ENCODE measurements around the gene DMD.
"Not testable (repeated sequence)": the region's sequence is repeated elsewhere in the genome, so short reads cannot be mapped to it uniquely, and the experiment has no call there.

The DMD gene

DNA sequence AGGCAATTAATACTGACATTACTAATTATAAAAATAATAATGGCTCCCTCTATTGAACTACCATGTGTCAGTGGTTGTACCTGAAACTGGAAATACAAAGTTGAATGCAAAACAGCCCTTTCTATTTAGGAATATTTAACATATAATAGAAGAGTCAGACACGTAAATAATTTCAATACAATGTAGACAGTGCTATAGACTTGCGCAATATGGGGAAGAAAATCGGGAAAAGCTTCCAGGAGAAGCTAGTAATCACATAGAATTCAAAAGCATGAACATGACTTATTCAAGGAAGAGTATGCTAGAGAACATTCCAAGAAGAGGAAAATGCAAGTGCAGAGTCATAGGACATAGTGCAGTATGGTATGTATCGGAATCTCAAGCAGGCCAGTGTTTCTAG lies 1730.7 kb downstream of the DMD start:
- DNase-seq = no peak

DNA sequence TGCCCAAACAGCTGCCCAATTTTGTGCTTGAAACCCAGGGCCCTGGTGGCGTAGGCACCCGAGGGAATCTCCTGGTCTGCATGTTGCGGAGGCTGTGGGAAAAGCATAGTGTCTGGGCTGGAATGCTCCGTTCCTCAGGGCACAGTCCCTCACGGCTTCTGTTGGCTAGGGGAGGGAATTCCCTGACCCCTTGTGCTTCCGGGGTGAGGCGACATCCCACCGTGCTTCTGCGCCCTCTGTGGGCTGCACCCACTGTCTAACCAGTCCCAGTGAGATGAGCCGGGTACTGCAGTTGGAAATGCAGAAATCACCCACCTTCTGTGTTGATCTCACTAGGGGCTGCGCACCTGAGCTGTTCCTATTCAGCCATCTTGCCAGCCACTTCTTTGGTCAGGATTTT lies 1740.1 kb downstream of the DMD start:
- no peak for DNase-seq

DNA sequence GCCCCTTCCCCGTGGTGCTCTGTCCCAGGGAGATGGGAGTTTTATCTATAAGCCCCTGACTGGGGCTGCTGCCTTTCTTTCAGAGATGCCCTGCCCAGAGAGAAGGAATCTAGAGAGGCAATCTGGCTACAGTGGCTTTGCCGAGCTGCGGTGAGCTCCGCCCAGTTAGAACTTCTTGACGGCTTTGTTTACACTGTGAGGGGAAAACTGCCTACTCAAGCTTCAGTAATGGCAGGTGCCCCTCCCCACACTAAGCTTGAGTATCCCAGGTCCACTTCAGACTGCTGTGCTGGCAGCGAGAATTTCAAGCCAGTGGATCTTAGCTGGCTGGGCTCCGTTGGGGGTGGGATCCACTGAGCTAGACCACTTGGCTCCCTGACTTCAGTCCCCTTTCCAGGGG lies 1740.6 kb downstream of the DMD start:
- not testable (repeated sequence) for DNase-seq

DNA sequence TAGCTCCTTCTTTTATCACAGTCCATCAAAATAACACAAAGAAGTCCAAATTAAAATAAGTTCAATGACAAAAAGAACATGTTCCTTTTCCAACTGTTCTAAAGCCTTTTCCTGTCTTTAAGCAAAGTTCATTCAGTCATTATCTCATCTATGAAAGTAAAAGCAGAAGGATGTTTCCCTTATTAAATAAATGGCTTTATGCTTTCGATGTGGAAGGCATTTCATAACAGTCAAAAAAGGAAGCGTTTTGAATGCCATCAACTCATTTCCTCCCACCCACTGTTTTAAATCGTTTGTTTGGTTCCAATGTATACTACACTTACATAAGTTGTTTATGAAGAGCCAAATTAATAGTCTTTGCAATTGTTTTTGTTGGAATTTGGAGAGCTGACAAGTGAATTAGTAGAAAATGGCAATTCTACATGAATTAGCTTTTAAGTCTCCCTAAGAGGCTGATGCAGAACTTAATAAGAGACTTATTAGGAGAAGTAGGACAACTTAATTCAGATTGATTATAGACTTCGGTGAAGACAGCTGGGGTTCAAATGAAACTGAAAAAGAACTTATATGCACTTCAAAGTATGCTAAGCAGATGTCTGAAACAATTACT lies 1746.9 kb downstream of the DMD start:
- no peak for DNase-seq

DNA sequence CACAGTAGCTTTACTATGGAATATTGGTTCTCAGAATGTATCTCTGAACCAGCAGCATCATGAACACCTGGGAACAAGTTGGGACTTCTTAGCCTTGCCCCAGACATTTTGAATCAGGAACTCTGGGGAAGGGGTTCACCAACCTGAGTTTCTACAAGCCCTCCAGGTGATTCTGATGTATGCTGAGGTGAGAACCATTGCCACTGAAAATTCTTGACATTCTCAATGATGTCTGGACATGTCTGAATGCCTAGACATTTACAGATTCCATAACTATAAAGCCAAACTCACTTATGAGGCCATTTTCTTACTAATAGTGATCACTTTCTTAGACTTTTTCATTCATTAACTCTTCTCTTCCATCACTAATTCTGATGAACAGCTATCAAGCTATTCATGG lies 1750.1 kb downstream of the DMD start:
- DNase-seq = no peak

DNA sequence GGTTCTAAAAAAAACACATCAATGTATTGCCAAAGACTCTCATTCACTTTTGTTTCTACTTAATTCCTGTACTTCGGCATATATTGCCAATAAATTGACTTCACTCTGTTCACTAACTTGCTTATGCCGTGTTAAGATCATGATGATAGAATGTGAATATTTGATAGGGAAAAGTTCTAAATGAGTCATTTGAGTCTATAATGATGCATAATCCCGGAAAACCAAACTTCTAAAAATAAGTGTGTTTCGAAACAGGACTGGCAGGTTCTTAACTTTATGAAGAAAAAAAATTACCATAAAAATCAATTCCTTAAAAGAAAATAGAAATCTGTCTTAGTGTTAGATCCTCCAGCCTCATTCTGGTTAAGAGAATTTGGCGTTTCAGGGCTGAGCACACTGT lies 1752.0 kb downstream of the DMD start:
- DNase-seq = no peak

DNA sequence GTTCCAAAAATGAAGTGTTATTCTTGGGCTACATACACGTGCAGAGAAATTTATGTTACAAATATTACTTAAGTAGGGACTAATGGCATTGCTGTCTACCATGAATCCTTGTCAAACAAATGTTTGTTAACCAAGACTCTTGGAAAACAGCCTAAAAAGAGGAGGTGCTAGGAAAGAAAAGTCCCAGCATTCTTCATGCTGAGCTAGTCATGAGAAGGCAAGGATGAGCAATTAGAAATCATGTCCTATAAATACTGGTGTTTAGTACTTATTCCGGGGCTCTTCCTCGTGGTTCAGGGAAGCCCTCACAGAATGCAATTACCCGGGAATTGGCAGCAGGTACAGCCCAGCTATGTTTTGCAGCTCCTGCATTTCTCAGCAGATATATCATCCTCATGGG lies 1761.4 kb downstream of the DMD start:
- no peak for DNase-seq

DNA sequence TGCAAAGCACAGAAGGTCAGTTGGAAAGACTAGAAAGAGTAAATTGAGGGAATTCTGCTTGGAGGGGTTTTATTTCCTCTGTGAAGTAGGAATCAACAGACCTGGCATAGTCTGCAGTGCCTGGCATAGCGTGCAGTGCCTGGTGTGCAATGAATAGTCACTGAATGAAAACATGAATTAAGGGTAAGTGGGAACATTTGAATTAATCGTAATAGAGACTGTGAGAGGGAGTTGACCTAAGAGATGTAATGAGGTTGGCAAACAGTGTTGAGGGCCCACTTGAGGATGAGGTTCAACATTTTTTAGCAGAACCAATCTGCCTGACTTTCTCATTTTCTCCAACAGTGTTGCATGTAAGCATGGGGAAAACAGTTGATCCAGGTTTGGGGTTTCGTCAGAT lies 1762.3 kb downstream of the DMD start:
- no peak for DNase-seq

DNA sequence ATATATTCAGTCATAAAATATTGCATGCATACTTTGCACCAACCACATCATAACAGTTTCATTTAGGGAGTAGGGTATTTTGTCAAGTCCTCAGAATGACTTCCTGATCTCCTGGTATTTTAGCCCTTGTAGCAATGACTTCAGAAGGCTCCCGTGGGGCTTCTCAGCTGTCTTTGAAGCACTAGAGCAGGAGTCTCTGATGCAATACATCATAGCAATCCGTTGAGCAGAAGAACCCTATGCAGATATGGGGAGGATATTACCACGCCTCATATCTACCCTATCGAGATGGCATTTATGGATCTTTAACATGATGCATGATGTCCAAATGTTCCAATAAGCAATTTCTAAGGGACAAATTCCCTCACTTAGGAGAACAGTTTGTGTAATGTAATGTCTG lies 1765.8 kb downstream of the DMD start:
- no peak for DNase-seq

DNA sequence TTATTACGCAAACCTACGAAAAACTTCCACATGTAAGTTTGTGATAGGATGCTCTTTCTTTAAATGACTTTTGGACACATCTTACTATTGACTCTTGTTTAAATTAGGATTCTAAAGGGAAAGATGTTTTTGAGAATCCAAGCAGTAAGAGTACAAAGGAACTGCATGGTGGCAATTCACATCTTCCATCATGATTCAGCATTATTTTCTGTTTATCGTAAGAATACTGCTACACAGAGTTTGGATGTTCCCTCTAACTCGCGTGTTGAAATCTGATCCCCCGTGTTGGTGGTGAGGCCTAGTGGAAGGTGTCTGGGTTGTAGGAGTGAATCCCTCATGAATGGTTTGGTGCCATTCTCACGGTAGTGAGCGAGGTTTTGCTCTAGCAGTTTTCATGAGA lies 1767.7 kb downstream of the DMD start:
- DNase-seq = no peak

DNA sequence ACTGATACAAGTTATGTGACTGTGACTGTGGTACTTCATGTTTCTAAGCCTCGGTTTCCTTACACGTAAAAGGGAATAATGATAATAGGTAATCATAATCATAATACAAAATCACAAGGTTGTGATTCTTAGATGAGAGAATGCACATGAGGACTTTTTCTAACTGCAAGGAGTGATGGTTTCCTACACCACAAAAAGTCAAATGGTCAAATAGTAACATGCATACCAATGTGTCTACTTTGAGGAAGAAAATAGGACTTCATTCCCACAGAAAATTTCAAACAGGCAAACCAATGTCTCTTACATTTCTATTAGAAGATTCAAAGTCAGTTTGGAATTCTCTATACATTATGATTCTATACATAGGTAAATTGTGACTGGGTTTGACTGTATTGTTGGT lies 1770.8 kb downstream of the DMD start:
- no peak for DNase-seq

DNA sequence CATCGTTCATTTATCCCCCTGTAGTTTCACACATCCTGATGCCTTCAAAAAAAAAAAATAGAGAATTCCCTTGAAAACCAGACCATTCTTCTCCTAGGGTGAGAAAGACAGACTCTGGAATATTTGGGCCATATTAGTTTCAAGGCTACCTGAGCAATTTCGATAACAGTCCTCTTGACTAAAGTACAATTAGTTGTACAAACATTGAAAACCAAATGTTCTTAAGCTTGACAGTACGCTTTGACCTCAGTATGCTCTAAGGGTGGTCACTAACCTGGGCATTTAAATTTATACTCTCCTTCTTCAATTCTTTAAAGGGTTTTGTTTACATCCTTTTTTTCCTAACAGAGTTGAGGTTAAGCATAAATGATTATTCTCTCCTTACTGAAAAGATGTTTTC lies 1774.9 kb downstream of the DMD start:
- no peak for DNase-seq

DNA sequence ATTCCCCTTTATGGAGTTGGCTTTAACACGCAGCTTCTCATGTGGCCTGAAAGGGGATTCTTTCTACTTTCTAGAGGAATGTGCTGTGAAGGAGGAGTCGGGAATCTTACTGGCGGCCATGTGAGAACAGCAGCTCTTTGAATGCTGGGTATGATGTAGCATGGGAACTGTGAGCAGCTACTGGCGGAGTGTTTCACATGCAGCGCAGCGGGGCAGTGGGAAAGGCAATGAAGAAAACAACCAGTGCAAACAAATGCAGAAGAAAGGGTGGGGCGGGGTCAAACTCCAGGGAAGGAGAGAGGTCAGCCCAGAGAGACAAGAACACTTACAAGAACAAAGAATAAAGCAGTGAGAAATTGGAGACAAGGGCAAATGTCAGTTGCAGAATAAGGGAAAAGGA lies 1775.8 kb downstream of the DMD start:
- DNase-seq = no peak

DNA sequence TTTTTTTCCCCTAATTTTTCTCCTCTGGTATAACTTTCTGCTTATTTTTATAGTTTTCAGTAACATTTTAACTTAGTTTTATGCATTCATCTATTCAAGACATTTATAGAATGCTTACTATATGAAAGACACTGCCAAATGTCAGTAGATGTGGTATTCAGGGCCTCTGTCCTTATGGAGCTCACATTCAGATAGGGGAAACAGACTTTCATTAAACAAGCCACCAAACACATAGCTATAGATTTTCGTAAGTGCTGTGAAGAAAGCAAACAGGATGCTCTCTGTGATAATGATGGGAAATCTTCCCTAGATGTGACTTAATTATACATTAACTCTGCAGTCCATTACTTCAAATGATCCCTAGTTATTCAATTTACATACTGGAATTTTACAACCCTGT lies 1777.5 kb downstream of the DMD start:
- no peak for DNase-seq

DNA sequence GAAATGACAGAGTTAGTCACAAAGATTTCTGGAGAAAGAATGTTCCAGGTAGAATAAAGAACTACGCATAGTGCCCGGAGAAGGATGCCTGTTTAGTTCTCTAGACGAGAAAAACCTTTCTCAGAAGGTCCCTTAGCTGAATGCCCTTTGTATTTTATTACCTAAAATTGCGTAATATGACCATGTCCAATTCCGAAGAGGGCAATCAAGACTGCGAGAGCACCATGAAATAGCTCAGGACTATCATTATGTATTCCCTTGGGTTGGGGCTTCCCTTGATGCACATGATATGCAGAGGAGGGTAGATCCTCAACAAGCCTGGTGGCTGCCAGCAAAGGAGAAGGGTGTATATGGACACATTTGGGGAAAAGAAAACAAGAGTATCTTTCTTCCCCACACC lies 1781.4 kb downstream of the DMD start:
- no peak for DNase-seq

DNA sequence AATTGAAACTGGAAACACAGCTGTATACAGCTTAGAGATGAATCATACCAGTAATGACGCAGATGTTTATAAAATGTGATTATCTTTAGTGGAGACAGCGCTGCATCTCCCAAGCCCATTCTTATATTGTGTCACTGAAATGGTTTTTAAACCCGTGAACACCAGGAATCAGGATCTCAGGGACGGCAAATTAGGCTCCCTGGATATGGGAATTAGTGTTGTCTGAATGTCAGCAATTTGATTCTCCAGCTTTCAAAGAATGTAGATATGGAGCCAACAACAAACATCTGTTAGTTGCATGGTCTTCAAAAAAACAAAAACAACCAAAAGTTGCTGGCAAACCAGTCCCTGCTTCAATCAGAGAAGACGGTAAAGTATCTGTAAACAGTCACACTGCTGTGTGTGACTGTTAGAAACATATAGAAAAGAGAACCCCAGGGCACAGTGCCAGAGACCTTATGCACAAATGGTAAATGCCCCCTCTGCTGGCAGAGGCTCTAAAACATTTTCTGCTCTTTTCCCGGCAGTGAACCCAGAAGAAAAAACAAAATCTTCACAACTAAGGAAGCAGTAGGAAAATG lies 1787.7 kb downstream of the DMD start:
- no peak for DNase-seq

DNA sequence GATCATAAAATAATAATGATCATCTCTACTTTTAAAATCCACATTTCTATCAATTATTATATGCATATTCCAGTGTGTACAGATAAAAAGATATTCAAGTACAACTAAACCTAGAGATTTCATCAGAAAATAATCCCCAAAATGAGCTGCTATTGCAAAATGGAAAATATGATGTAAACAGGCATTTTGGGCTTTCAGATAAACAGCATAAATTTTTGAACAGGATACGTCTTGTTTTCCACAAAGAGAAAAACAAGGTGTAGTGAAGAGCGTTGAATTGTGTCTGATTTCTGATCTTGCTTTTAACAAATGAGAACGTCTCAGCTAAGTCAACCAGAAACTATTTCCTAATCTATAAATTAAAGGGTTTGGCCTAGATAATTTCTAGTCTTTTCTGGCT lies 1789.9 kb downstream of the DMD start:
- DNase-seq = no peak

DNA sequence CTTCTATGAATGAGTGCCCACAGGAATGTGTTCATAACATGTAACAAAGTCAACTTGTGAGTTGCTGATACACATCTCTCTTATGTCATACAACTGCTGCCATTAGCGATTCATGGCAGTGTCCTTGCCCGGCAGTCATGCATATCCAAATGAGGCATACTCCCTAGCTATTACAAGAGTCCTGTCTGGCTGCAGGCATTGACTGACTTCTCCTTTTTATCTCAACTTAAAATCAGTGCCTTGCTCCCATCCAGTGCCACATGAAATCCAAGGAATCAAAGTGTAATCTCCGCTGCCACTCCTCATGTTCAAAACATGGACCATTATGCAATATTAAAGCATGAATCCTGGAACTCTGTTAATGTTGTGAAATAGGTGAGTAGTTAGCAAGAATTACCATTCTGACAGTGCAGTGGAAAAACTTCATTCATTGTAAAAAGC lies 1790.6 kb downstream of the DMD start:
- no peak for DNase-seq

DNA sequence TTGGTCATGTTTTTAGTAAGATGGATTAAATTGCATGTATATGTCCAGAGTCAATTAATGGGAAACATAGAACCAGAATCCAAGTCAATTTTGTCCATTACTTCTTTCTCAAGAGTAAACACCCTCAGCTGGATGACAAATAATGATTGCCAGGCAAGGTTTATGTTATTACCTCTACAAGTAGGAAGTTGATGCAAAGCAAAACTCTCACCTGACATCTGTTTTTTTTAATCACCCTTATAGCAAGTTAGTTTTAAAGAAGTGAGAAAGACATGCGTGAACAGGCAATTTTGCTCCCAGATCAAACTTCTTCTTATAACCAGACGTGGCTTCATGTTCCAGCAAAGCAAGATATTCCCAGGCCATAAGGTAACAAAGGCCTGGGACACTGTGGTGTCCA lies 1791.0 kb downstream of the DMD start:
- DNase-seq = no peak

DNA sequence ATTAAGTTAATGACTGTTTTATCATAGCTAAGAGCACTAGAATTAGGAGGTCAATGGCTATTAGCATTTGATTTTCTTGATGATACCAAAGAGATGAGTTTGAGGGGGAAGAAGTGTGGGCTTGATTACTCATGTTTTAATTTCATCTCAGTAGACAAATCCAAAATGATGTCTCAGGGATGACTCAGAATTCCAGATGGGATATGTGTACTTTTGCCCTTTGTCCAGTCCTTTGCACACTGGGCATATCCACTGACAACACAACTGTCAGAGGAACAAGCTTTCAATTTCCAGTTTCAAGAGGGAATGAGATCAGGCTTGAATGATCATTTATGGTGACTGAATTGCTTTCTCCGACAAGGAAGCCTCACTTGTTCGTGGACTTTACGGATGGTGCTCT lies 1814.2 kb downstream of the DMD start:
- no peak for DNase-seq

DNA sequence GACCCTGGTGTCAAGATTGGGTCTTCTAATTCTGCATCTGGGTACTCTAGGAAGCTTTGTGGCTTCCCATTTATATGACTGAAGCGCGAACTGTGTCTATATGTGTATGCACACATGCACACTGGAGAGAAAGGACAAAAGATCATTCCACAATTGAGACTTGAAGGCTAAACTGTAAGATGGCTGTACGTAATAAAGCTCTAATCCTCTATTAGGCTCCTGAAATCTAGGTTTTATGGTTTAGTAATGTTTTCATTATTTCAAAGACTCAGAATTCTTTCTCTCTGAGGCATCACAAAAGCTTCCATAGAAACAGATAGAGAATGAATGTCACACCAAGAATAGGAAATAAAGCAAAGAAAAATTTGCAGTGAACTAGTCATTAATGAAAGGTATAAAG lies 1818.8 kb downstream of the DMD start:
- DNase-seq = no peak

DNA sequence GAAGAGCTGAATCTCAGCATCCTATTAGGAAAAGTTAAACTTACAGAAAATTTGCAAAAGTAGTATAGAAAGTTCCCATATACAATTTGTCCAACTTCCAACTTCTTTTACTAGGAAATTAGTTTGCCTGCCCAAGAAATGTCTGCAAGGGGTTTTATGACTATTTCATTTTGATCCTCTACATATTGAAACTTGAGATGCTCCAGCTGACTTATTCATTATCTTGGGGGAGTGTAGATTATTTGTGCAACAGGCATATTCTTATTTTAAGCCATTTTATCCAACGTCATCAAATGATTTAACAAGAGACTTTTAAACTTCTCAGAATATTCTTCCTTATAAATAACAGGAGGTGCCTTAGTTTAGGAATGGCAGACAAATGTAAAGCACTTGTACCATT lies 1822.4 kb downstream of the DMD start:
- DNase-seq = no peak

DNA sequence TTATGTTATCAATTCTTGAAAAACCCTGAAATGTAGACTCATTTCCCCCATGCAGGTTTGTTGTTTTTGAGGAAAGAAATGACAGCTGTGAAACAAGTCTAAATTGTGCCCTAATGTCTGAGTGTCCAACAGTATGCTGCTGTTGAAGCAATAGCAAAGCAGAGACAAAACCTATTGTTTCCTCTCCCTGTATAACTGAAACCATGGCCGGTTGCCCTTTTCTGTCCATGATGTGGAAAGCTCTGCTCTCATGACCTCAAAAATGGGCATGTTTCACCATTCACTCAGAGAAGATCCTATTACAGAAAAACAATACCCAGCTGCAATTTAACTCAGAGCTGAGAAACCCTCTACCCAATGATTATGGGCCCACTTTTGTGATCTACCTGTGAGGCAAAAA lies 1826.9 kb downstream of the DMD start:
- no peak for DNase-seq

DNA sequence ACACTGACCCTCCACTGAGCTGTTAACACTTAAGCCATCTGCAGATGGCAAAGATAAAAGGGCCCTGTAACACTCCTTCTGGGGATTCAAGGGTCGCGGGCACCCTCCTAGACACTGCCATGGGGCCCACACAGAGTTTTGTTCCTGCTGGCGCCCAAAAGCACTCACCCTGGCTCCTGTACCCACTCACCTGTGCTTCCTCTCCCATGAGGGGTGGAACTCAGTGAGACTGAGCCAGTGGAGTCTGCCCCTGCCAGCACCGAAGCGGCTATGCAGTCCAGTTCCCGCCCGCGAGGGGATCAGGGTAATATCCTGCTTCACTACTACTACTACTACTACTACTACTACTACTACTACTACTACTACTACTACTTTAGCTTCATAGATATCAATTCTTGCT lies 1827.4 kb downstream of the DMD start:
- no peak for DNase-seq

DNA sequence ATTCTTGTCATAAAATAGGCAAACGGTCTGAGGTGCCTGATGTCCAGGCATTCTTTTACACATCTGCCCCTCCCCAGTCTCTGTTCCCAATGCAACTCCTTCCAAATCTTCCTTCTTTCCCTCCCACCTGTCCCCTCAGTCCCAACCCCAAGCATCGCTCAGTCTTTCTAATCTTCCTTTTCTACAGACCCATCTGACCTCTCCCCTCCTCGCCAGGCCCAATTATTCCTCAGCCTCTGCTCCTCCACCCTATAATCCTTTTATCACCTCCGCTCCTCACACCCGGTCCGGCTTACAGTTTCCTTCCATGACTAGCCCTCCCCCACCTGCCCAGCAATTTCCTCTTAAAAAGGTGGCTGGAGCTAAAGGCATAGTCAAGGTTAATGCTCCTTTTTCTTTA lies 1832.4 kb downstream of the DMD start:
- DNase-seq = not testable (repeated sequence)
